SK-N-SH (cell line): ENCODE measurements around the gene BCLAF1.

Source experiments
- GATA2 ChIP-seq: sonication (generic); formaldehyde crosslinking; IDR thresholded peaks from 2 replicates; pipeline ENCODE4 v1.5.0; 2020; ENCODE audit warnings: mild to moderate bottlenecking, missing genetic modification reagents
- MAX ChIP-seq: IDR thresholded peaks from 2 replicates; pipeline ENCODE4 v1.4.0; 2012; ENCODE audit warnings: low read depth
- PBX3 ChIP-seq: IDR thresholded peaks from 2 replicates; pipeline ENCODE4; 2012
- POLR2AphosphoS5 ChIP-seq: IDR thresholded peaks from 2 replicates; pipeline ENCODE4 v1.6.1; 2012; ENCODE audit warnings: low read depth, low read length
- RAD21 ChIP-seq: IDR thresholded peaks from 2 replicates; pipeline ENCODE4 v1.6.1; 2012; ENCODE audit warnings: mild to moderate bottlenecking, low read length
- RFX5 ChIP-seq: IDR thresholded peaks from 2 replicates; pipeline ENCODE4 v1.6.1; 2012; ENCODE audit warnings: mild to moderate bottlenecking, improper control_type of control experiment, low read length
- SMC3 ChIP-seq: IDR thresholded peaks from 2 replicates; pipeline ENCODE4 v1.6.1; 2012; ENCODE audit warnings: low read depth, low read length, improper control_type of control experiment
- TCF12 ChIP-seq: IDR thresholded peaks from 2 replicates; pipeline ENCODE4 v1.4.0; 2012
- TF ChIP-seq, protein P1 (sequence below): fragments of 200-600 bp; sonication (generic); IDR thresholded peaks from 2 replicates; pipeline ENCODE4 v1.6.1; 2017; ENCODE audit warnings: antibody characterized with exemption, mild to moderate bottlenecking, moderate library complexity

DNA sequence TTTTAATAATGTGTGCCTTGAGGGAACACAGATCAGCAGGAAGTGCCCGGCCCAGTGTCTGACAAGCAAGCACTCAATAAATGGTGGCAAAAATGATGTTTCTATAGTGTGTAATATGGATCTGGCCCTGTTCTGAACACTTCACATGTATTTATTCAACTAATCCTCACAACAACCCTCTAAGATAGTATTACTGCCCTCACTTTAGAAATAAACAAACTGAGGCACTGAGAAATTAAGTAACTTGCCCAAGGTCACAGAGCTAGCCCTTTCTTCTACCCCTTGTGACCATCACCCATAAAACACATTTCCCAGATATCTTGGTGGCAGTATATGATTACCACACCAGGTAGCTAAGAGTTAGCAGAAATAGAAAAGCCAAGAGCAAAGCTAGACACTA, 26.7 kb downstream of the BCLAF1 start:
- TF ChIP-seq, protein P1, sequence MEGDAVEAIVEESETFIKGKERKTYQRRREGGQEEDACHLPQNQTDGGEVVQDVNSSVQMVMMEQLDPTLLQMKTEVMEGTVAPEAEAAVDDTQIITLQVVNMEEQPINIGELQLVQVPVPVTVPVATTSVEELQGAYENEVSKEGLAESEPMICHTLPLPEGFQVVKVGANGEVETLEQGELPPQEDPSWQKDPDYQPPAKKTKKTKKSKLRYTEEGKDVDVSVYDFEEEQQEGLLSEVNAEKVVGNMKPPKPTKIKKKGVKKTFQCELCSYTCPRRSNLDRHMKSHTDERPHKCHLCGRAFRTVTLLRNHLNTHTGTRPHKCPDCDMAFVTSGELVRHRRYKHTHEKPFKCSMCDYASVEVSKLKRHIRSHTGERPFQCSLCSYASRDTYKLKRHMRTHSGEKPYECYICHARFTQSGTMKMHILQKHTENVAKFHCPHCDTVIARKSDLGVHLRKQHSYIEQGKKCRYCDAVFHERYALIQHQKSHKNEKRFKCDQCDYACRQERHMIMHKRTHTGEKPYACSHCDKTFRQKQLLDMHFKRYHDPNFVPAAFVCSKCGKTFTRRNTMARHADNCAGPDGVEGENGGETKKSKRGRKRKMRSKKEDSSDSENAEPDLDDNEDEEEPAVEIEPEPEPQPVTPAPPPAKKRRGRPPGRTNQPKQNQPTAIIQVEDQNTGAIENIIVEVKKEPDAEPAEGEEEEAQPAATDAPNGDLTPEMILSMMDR = no peak
- TF ChIP-seq SMC3 (no peak), PBX3 (no peak), RAD21 (no peak), POLR2AphosphoS5 (no peak), MAX (no peak), TCF12 (no peak), RFX5 (no peak), GATA2 (CRISPR knock-in tag) (no peak)
